NCI-H748 treated with DMSO at 0.1 percent for 48 hours (cell line): ENCODE results near the gene MRPL11.
A peak's percentile ranks its signal among the peaks of the same experiment; 100 is the strongest.

Experiments used
- DNase-seq: peaks from one replicate; lab custom pipeline; 2025; lab: John Stamatoyannopoulos, UW

The MRPL11 gene

GRCh38 chr11:66438504-66439466, at the start of gene MRPL11:
Gene MRPL11, minus strand, starts transcription at chr11:66438848. Its CDS starts 94 bp downstream, at chr11:66438754.
- DNase-seq, result peak; percentile 92

GRCh38 chr11:66484806-66485380, 46.2 kb upstream of the MRPL11 start:
- DNase-seq, result no peak

- peak; percentile 90 for DNase-seq
Measured at GRCh38 chr11:66480117-66480938, 41.7 kb upstream of the MRPL11 start, which contains the start of gene DPP3. Gene DPP3, plus strand, starts transcription at chr11:66480434. Its CDS starts 1,767 bp downstream, at chr11:66482201.

GRCh38 chr11:66479394-66480116, 40.9 kb upstream of the MRPL11 start:
- no peak for DNase-seq

GRCh38 chr11:66478729-66479393, 40.2 kb upstream of the MRPL11 start:
- DNase-seq, result peak; percentile 32

GRCh38 chr11:66477263-66478201, 38.9 kb upstream of the MRPL11 start:
- no peak for DNase-seq

GRCh38 chr11:66476841-66477251, 38.2 kb upstream of the MRPL11 start:
- DNase-seq, result no peak

- DNase-seq, result no peak
Measured at GRCh38 chr11:66476173-66476840, 37.7 kb upstream of the MRPL11 start.

- no peak for DNase-seq
Measured at GRCh38 chr11:66475349-66476172, 36.9 kb upstream of the MRPL11 start.

- no peak for DNase-seq
Measured at GRCh38 chr11:66473608-66474515, 35.2 kb upstream of the MRPL11 start.

GRCh38 chr11:66473167-66473566, 34.5 kb upstream of the MRPL11 start:
- no peak for DNase-seq

- no peak for DNase-seq
Measured at GRCh38 chr11:66472054-66472453, 33.4 kb upstream of the MRPL11 start.

- DNase-seq, result no peak
Measured at GRCh38 chr11:66471142-66471541, 32.5 kb upstream of the MRPL11 start.

GRCh38 chr11:66470015-66470414, 31.4 kb upstream of the MRPL11 start:
- no peak for DNase-seq

GRCh38 chr11:66469441-66469840, 30.8 kb upstream of the MRPL11 start:
- no peak for DNase-seq

- DNase-seq, result no peak
Measured at GRCh38 chr11:66468691-66469090, 30.0 kb upstream of the MRPL11 start.

- DNase-seq, result peak; percentile 14
Measured at GRCh38 chr11:66467756-66468155, 29.1 kb upstream of the MRPL11 start.
